Ammon's horn (tissue), 1 donor: ENCODE results near the gene SULT1A3.
"Not testable (repeated sequence)": the region's sequence is repeated elsewhere in the genome, so short reads cannot be mapped to it uniquely, and the experiment has no call there.

Experiments used
- DNase-seq: peaks from one replicate; pipeline ENCODE4 v3.0.0-alpha.2; 2016; ENCODE audit warnings: low spot score

Gene SULT1A3

DNA sequence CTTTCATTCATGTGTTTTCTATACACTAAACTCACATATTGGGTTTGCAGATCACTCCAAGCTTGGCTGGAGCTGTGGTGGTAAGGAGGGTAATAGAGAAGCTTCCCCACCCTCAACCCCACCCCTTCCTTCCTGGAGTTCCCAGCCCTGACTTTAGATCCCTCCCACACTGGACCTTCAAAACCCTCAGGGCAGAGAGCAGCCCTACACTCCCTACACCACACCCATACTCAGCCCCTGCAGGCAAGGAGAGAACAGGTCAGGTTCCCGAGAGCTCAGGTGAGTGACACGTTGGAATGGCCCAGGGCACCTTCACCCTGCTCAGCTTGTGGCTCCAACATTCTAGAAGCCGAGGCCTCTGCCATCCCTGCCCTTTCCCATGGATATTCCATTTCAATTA, at the start of gene SULT1A3:
SULT1A3 (plus strand) TSS at position 207 of the 400 bp plus-strand sequence. CDS start 1,474 bp downstream, outside the sequence.
- DNase-seq, result not testable (repeated sequence)

DNA sequence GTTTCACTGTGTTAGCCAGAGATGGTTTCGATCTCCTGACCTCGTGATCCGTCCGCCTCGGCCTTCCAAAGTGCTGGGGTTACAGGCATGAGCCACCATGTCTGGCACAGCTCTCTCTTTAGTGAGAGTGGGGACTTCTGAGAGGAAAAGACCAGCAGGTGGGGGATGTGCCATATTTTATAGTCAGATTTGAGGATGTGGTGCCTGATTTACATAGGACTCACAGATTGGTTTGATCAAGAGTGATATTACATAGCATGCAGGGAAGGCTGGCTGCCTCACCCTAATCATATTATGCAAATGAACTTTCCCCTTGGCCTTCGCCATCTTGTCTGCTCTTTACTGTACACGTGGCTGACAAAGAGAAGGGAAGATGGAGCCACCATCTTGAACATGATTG, 48.0 kb upstream of the SULT1A3 start:
- DNase-seq, result no peak

DNA sequence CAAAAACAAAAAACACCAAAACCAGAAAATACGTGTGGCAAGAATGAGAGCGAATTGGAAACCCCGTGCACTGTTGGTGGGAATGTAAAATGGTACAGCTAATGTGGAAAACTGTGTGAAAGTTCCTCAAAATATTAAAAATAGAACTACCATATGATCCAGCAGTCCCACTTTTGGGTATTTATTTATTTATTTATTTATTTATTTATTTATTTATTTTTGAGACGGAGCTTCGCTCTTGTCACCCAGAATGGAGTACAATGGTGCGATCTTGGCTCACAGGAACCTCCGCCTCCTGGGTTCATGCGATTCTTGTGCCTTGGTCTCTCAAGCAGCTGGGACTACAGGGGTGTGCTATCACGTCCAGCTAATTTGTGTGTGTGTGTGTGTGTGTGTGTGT, 46.5 kb upstream of the SULT1A3 start:
- DNase-seq, result no peak

DNA sequence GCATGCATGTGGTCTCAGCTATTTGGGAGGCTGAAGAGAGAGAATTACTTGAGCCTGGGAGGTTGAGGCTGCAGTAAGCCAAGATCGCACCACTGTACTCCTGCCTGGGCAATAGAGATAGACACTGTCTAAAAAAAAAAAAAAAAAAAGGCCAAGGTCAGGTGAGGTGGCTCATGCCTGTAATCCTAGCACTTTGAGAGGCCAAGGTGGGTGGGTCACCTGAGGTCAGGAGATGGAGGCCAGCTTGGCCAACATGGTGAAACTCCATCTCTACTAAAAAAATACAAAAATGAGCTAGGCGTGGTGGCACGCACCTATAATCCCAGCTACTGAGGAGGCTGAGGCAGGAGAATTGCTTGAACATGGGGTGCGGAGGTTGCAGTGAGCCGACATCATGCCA, 43.9 kb upstream of the SULT1A3 start:
- DNase-seq, result no peak

DNA sequence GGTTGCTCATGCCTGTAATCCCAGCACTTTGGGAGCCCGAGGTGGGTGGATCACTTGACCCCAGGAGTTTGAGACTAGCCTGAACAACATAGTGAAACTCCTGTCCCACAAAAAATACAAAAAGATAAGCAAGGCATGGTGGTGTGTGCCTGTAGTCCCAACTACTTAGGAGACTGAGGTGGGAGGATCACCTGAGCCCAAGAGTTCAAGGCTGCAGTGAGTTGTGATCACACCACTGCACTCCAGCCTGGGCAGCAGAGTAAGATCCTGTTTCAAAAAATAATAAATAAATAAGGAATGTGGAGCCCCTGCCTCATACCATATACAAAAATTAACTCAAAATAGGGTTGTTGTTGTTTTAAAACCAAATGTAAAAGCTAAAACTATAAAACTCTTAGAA, 41.8 kb upstream of the SULT1A3 start:
- DNase-seq, result no peak

DNA sequence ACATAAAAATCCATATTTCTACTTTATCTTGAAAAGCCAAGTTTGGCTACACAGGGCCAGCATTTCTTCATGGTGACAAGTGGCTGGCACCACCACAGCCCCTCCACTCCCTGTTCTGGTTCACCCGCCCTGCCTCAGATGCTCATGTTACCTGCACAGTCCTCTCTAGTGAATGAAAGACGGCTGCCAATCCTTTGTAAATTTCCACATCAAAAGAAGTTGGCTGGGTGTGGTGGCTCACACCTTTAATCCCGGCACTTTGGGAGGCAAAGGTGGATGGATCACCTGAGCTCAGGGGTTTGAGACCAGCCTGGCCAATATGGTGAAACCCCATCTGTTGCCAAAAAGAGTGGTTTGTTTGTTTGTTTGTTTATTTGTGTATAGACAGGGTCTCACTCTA, 35.5 kb upstream of the SULT1A3 start:
- DNase-seq, result no peak

DNA sequence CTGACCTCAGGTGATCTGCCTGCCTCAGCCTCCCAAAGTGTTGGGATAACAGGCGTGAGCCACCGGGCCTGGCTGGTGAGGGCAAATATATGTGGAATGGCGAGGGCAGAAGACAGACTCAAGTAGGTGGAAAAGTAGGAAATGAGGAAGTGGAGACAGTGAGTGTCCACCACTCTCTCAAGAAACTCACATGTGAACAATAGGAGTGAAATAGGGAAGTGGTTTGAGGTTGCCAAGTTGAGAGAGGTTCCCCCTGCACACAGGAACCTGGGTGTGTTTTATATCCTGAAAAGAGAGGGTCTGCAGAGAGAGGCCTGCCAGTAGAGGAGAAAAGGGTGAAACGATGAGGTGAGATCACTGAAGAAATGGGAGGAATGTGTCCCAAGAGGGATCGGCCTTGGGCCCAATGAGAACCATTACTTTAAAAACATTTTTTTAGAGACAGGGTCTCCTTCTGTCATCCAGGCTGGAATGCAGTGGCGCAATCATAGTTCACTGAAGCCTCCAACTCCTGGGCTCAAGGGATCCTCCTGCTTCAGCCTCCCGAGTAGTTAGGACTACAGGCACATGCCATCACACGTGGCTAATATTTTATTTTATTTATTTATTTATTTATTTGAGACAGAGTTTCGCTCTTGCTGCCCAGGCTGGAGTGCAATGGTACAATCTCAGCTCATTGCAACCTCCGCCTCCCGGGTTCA, 32.7 kb upstream of the SULT1A3 start:
- DNase-seq, result peak; percentile 72

DNA sequence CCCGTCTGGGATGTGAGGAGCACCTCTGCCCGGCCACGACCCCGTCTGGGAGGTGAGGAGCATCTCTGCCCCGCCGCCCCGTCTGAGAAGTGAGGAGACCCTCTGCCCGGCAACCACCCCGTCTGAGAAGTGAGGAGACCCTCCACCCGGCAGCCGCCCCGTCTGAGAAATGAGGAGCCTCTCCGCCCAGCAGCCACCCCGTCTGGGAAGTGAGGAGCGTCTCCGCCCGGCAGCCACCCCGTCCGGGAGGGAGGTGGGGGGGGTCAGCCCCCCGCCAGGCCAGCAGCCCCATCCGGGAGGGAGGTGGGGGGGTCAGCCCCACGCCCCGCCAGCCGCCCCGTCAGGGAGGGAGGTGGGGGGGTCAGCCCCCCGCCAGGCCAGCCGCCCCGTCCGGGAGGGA, 30.3 kb upstream of the SULT1A3 start:
- not testable (repeated sequence) for DNase-seq

DNA sequence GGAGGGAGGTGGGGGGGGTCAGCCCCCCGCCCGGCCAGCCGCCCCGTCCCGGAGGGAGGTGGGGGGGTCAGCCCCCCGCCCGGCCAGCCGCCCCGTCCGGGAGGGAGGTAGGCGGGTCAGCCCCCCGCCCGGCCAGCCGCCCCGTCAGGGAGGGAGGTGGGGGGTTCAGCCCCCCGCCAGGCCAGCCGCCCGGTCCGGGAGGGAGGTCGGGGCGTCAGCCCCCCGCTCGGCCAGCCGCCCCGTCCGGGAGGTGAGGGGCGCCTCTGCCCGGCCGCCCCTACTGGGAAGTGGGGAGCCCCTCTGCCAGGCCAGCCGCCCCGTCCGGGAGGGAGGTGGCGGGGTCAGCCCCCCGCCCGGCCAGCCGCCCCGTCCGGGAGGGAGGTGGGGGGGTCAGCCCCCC, 29.6 kb upstream of the SULT1A3 start:
- DNase-seq, result not testable (repeated sequence)

DNA sequence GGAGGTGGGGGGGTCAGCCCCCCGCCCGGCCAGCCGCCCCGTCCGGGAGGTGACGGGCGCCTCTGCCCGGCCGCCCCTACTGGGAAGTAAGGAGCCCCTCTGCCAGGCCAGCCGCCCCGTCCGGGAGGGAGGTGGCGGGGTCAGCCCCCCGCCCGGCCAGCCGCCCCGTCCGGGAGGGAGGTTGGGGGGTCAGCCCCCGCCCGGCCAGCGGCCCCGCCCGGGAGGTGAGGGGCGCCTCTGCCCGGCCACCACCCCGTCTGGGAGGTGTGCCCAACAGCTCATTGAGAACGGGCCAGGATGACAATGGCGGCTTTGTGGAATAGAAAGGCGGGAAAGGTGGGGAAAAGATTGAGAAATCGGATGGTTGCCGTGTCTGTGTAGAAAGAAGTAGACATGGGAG, 28.9 kb upstream of the SULT1A3 start:
- DNase-seq, result not testable (repeated sequence)

DNA sequence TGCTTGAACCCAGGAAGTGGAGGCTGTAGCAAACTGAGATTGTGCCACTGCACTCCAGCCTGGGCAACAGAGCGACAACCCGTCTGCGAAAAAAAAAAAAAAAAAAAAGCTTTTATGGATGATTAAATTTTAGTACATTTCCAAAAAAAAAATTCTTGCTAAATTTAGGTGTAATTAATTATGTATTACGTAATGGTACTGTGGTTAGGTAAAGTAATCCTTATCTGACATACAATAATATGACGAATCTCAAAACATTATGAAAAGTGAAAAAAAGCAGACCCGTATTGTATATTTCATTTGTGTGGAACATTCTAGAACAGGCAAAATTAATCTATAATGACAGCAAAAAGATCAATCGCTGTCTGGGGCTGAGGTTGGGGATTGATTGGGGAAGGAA, 26.0 kb upstream of the SULT1A3 start:
- DNase-seq, result no peak

DNA sequence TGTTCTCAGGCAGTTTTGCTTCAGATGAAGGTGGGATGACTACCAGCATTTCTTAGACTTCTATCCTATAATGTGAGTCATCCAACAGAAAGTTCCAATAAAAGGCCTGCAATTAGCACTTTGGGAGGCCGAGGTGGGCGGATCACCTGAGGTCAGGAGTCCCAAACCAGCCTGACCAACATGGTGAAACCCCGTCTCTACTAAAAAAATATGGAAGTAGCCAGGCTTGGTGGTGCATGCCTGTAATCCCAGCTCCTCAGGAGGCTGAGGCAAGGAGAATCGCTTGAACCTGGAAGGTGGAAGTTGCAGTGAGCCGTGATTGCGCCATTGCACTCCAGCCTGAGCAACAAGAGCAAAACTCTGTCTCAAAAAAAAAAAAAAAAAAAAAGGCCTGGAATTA, 22.2 kb upstream of the SULT1A3 start:
- not testable (repeated sequence) for DNase-seq

DNA sequence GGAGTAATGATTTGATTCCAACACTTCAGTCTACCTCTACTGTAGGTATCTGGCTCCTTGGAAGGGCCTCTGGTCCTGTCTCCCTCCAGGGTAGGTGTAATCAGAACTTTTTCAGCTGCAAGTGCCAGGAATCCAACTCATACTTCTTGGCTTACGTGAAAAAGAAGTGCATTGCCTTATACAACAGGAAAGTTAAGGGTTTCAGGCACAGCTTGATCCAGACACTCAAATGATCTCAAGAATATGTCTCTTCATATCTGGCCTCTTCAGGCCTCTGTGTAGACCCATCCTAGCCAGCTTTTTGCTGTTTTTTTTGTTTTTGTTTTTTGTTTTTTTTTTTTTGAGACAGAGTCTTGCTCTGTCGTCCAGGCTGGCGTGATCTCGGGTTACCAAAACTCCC, 19.9 kb upstream of the SULT1A3 start:
- no peak for DNase-seq

DNA sequence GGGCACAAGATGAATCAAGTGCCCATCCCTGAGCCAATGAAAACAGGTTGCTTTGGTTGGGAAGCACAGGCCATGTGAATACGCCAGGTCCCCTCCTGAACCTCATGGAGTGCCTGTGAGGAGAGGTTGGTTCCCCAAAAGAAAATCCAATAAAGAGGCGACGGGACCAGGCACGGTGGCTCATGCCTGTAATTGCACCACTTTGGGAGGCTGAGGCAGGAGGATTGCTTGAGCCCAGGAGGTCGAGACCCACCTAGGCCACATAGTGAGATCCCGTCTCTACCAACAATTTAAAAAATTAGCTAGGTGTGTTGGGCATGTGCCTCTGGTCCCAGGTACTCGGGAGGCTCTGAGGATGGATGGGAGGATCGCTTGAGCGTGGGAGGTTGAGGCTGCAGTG, 19.1 kb upstream of the SULT1A3 start:
- DNase-seq, result no peak

DNA sequence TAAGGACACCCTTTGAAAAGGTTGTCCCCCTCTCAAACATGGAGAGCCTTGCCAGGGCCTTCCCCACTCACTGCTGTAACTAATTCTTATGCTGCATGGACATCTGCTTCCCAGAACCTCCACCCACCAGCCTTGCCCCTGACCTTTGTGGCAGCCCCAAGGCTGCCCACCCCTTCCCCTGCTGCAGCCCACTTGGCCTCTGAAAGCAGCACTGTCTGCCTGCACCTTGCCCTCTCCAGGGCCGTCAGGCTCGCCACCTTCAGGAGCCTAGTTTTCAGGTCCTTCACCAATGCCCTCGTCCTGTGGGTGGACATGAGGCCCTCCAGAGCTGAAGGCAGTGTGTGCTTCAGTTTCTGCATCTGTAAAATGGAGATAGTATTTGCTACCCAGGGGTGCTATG, 18.3 kb upstream of the SULT1A3 start:
- no peak for DNase-seq

DNA sequence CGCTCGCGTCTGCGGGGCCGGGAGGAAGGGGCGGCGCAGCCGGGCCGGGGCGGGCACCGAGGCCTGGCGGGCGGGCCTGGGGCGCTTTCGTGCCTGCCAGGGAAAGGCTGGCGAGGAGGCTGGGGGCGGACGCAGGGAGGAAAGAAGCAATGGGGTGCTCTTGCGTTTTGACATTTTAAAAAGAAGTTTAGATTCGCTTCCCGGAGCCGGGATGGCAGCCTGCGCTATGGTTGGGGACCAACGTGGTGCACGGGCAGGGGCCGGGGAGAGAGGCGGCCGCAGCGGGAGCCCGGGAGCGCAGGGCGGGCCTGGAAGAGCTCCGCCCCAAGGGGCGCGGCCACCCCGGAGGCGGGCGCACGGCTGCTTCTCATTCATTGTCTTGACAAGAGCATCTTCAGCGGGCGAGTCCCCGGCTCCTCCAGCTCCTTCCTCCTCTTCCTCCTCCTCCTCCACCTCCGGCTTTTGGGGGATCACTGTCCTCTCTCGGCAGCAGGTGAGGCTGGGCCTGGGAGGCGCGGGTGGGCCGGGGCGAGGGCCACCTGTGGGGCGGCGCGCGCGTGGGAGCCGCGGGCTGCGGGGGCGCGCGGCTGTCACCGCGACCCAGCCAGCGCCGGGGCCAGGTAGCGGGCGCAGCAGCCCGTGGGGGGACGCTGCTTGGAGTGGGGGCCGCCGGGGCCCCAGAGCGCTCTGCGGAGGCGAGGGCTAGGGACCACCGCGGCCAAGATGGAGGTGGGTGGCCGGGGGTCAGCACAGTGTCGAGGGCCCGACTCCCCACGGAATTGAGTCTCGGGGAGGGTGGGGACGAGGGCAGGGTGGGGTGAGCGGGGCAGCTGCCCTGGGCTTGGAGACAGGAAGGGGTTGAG, 15.6 kb upstream of the SULT1A3 start, which contains the start of gene CORO1A:
CORO1A (plus strand) TSS at position 370 of the 863 bp plus-strand sequence. CDS start 1,608 bp downstream, outside the sequence.
- DNase-seq, result peak; percentile 91

DNA sequence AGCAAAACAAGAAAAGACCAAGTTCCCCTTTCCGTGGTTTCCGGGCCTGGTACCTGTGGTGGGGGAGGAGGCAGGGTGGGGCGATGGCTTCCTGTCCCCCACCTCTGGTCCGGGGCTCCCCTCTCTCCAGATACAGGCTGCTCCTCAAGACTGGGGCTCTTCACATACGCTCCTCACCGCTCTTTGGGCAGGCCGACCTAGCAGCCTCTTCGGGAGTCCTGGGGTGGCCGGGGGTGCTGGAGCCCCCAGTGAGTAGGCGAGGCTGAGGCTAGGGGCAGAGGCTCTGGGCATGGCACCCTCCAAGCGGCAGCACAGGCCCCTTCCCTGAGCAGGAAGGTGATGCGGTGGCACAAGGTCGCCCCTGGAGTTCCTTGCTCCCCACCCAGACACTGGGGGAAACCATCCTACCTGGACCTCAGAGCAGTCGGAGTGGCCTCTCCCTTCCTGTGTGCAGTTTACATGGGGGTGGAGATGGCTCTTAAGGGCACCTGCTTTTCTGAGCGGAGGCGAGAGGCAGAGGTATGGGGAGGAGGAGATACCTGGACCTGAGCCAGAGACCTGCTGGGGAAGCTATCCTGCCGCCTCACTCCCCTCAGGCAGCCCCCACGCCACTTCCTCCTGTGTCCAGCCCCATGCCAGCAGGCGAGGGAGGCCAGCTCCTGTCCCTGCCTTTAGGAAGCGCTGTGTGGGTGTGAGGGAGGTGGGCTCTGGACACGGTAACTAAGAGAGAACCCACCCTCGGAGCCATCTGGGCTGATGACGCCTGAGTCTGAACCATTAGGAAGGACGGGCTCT, 14.8 kb upstream of the SULT1A3 start:
- peak; percentile 57 for DNase-seq

DNA sequence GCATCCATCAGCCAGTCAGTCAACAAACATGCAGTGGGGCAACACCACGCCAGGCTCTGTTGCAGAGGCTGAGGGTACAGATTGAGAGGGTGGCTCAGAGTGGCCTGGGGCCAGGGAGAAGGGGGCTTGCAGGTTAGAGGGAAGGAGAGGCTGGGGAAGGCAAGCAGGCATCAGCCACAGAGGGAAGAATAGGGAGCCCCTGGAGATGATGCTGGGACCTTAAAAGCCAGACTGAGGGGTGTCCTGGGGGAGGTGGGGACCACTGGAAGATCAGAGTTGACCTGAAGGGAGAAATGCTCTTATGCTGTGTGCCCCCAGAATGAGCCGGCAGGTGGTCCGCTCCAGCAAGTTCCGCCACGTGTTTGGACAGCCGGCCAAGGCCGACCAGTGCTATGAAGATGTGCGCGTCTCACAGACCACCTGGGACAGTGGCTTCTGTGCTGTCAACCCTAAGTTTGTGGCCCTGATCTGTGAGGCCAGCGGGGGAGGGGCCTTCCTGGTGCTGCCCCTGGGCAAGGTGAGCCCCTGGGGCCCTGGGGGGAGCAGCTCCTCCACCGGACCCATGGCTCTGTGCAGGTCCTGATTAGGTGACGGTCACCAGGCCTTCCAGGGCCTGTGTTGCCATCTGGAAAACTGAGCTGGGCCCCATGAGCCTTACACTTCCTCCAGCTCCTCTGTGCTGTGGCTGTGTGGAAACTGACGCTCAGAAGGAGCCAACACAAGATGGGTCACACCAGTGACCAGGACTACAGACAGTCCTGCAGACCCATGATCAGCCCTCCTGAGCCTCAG, 14.0 kb upstream of the SULT1A3 start:
- no peak for DNase-seq

DNA sequence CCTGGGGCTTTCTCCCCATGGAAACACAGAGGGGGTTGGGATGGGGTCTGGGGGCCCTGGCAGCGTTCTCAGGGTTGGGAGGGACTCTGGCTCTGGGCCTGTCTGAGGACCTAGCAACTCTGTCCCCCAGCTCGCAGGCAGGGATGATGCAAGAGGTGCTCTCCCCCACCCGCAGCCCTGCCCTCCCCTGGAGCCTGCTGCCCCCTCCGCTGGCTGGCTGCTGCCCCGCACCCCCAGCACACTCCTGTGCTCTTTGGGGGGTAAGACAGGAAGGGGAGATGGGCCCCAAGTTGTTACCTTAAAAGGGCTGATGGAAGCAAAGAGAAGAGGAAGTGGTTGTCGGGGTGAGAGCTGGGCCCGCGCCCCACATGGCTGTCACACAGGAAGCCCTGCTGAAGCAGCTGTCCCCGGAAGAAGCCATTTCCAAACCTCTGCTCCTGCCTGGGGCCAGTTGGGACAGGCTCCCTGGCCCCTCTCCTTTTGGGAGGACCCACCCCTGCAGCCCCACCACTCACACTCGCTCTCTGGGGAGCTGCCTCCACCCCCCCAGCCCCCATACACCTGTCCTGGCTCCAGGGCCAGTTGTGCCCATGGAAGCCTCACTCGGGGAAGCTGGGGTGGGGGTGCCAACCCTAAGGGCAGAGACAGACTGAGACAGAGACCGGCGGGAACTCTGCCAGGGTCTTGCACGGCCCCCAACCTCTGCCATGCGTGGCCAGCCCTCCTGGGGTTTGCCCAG, 13.2 kb upstream of the SULT1A3 start:
- peak; percentile 72 for DNase-seq

DNA sequence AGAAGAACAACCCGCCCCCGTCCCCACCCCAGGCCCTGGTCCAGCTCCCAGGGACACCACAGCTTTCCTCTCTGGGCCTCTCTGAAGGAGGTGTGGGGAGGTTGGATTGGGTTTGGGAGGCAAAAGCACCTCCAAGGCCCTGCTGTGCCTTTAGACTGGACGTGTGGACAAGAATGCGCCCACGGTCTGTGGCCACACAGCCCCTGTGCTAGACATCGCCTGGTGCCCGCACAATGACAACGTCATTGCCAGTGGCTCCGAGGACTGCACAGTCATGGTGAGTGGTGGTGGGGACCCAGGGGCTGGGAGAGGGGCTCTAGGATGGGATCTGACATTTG, 12.6 kb upstream of the SULT1A3 start:
- no peak for DNase-seq
